ENCODE data around the gene DOK4. TPM values are rescaled to one million over a fixed set of nuclear protein-coding genes. Genes with fewer than 3 reads are reported as not detected.
"Not testable (repeated sequence)": the region's sequence is repeated elsewhere in the genome, so short reads cannot be mapped to it uniquely, and the experiment has no call there.

The DOK4 gene
- total RNA-seq, 1 donor from 2014 or later: 0.73 TPM

GRCh38 chr16:57444711-57445110 is 41.6 kb downstream of the DOK4 start:
- H3K36me3 Mint-ChIP-seq (ENCODE audit: low read depth): peaks cover 24% of the 10 kb centered on the region
- H3K27me3 Mint-ChIP-seq: no peaks in the 10 kb centered on the region
- ChIA-PET CTCF (interaction anchor here (1.4 kb wide), 1 partner anchor 28 kb away, joined by 3 read pairs; no protein-coding TSS in a partner anchor), POLR2A (interaction anchor here (0.6 kb wide), 1 partner anchor 259 kb away, joined by 3 read pairs; the partner anchor contains the start of genes PSME3IP1 and RSPRY1)
- peaks cover 9% of the 10 kb centered on the region for H3K9me3 Mint-ChIP-seq
- DNase-seq (no peak), ATAC-seq (ENCODE audit: low read depth) (no peak)
- intact Hi-C loops (cut with micrococcal nuclease): loop anchor here (5.0 to 10.0 kb wide), 2 partner anchors 680 to 1288 kb away; partner anchors contain the start of genes CFAP20 and GOT2
- peaks cover 19% of the 10 kb centered on the region for H3K4me1 Mint-ChIP-seq
- peak overlapping the region; percentile 28 for H3K4me3 Mint-ChIP-seq
- no peak overlapping the region for H3K27ac Mint-ChIP-seq
- TF ChIP-seq CTCF (IDR thresholded peaks at IDR 0.05): no peak

- CTCF ChIA-PET: interaction anchor here (1.6 kb wide), 1 partner anchor 22 kb away, joined by 4 read pairs; no protein-coding TSS in a partner anchor
- Mint-ChIP-seq H3K36me3 (ENCODE audit: low read depth) (peaks cover 53% of the 10 kb centered on the region), H3K9me3 (peaks cover 12% of the 10 kb centered on the region)
- DNase-seq; H3K27me3 Mint-ChIP-seq; ATAC-seq (ENCODE audit: low read depth); H3K4me3 Mint-ChIP-seq; H3K4me1 Mint-ChIP-seq; H3K27ac Mint-ChIP-seq; POLR2A ChIA-PET: not testable (repeated sequence)
- intact Hi-C loops (cut with micrococcal nuclease): loop anchor here (10.0 kb wide), 1 partner anchor 684 kb away; the partner anchor contains the start of gene CFAP20
Observed at GRCh38 chr16:57440551-57440950, 45.7 kb downstream of the DOK4 start.

DNA sequence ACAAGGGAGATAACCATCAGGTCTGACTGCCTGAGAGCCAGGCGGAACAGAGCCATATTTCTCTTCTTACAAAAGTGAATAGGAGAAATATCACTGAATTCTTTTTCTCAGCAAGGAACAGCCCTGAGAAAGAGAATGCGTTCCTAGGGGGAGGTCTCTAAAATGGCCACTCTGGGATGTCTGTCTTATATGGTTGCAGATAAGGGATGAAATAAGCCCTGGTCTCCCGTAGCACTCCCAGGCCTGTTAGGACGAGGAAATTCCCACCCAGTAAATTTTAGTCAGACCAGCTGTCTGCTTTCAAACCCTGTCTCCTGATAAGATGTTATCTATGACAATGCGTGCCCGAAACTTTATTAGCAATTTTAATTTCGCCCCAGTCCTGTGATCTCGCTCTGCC is 46.3 kb downstream of the DOK4 start:
- CTCF ChIA-PET; DNase-seq; H3K27me3 Mint-ChIP-seq; ATAC-seq (ENCODE audit: low read depth); H3K27ac Mint-ChIP-seq; POLR2A ChIA-PET; H3K4me3 Mint-ChIP-seq; H3K4me1 Mint-ChIP-seq: not testable (repeated sequence)
- Mint-ChIP-seq H3K9me3 (peaks cover 12% of the 10 kb centered on the region), H3K36me3 (ENCODE audit: low read depth) (peaks cover 59% of the 10 kb centered on the region)
- intact Hi-C loops (cut with micrococcal nuclease): loop anchor here (10.0 kb wide), 1 partner anchor 685 kb away; the partner anchor contains the start of gene CFAP20

GRCh38 chr16:57435838-57436237 is 50.5 kb downstream of the DOK4 start:
- H3K4me3 Mint-ChIP-seq: no peak overlapping the region
- no peaks in the 10 kb centered on the region for H3K4me1 Mint-ChIP-seq
- intact Hi-C loops (cut with micrococcal nuclease): no loop called here
- TF ChIP-seq CTCF (IDR thresholded peaks at IDR 0.05): no peak
- ChIA-PET POLR2A (no interaction called here), CTCF (no interaction called here)
- DNase-seq (no peak), ATAC-seq (ENCODE audit: low read depth) (no peak)
- no peaks in the 10 kb centered on the region for H3K27me3 Mint-ChIP-seq
- H3K27ac Mint-ChIP-seq: no peak overlapping the region
- H3K9me3 Mint-ChIP-seq: peaks cover 12% of the 10 kb centered on the region
- peaks cover 90% of the 10 kb centered on the region for H3K36me3 Mint-ChIP-seq (ENCODE audit: low read depth)

DNA sequence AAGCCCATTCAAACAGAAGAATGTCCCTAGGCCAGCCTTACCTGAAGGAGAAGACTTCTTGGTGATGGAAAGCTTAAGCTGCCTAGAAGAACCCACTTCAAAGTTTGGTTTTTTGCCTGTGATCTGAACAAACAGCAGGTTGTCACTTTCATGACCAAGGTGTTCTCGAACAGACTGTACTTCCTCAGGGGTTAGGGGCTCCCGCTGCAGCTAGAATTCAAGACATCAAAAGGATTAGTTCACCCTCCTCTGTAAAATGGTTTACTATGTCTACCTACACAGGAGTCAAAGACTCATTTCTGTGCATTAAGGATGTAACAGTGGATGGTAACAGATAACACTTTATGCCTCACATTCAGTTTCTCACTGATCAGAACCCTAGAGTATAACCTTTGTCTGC is 52.3 kb downstream of the DOK4 start:
- Mint-ChIP-seq H3K27ac (no peak overlapping the region), H3K4me3 (no peak overlapping the region), H3K27me3 (no peaks in the 10 kb centered on the region), H3K36me3 (ENCODE audit: low read depth) (peaks cover 88% of the 10 kb centered on the region), H3K4me1 (no peaks in the 10 kb centered on the region), H3K9me3 (no peaks in the 10 kb centered on the region)
- ATAC-seq (ENCODE audit: low read depth): no peak
- intact Hi-C loops (cut with micrococcal nuclease): no loop called here
- POLR2A ChIA-PET: interaction anchor here (1.5 kb wide), 1 partner anchor 13 kb away, joined by 5 read pairs; the partner anchor contains the start of genes CIAPIN1 and COQ9
- TF ChIP-seq CTCF (IDR thresholded peaks at IDR 0.05): no peak
- CTCF ChIA-PET: interaction anchor here (1.1 kb wide), 1 partner anchor 133 kb away, joined by 3 read pairs; no protein-coding TSS in a partner anchor
- DNase-seq: no peak

DNA sequence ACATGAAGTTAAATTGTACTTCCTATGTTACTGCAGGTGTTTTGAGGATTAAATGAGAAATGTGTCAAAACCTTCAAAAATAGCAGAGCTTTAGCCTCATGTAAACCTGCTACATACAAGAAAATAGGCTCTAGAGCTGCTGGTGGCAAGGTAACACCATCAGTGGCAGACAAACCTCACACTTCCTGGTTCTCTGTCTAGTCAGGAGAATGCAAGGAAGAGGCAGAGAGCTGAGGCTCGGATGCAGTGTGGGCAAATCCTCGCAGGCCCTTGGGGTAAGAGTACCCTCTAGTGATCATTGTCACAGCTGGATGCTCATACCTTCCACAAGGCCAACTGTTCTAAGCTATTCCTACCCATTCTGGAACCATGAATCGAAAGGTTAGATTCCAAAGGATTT is 53.3 kb downstream of the DOK4 start:
- no peak for TF ChIP-seq CTCF (IDR thresholded peaks at IDR 0.05)
- ChIA-PET CTCF (interaction anchor here (0.8 to 1.5 kb wide), 4 partner anchors 14 to 132 kb away, joined by 3 to 4 read pairs (median 3); partner anchors contain the start of genes CIAPIN1, COQ9 and POLR2C), POLR2A (interaction anchor here (1.5 kb wide), 1 partner anchor 14 kb away, joined by 5 read pairs; the partner anchor contains the start of genes CIAPIN1 and COQ9)
- no peaks in the 10 kb centered on the region for H3K27me3 Mint-ChIP-seq
- DNase-seq (no peak), ATAC-seq (ENCODE audit: low read depth) (no peak)
- no peak overlapping the region for H3K4me3 Mint-ChIP-seq
- no peaks in the 10 kb centered on the region for H3K4me1 Mint-ChIP-seq
- intact Hi-C loops (cut with micrococcal nuclease): no loop called here
- H3K36me3 Mint-ChIP-seq (ENCODE audit: low read depth): peaks cover 88% of the 10 kb centered on the region
- no peaks in the 10 kb centered on the region for H3K9me3 Mint-ChIP-seq
- H3K27ac Mint-ChIP-seq: no peak overlapping the region

Data from activated B cell treated with CpG ODN at 0.5 μM for 24 hours (primary cell).